PC-3 (cell line): Measurements from ENCODE around the gene ADGRG3.

Experiments
- EZH2 ChIP-seq: fragments of 300-600 bp; sonication (generic); IDR thresholded peaks from one replicate; pipeline ENCODE4 v1.6.1; 2017; ENCODE audit warnings: antibody characterized with exemption, mild to moderate bottlenecking, low read length; ENCODE audit not compliant: unreplicated experiment
- EZH2phosphoT487 ChIP-seq: fragments of 300-600 bp; sonication (generic); IDR thresholded peaks from 2 replicates; pipeline ENCODE4 v1.6.1; 2018; ENCODE audit warnings: mild to moderate bottlenecking, antibody characterized with exemption, low read length, borderline replicate concordance
- TF ChIP-seq, protein P1 (sequence below): fragments of 300-600 bp; sonication (generic); conservative IDR thresholded peaks from 2 replicates; pipeline ENCODE4 v1.5.1; 2017; ENCODE audit warnings: antibody characterized with exemption, low read depth, mild to moderate bottlenecking, low read length

DNA sequence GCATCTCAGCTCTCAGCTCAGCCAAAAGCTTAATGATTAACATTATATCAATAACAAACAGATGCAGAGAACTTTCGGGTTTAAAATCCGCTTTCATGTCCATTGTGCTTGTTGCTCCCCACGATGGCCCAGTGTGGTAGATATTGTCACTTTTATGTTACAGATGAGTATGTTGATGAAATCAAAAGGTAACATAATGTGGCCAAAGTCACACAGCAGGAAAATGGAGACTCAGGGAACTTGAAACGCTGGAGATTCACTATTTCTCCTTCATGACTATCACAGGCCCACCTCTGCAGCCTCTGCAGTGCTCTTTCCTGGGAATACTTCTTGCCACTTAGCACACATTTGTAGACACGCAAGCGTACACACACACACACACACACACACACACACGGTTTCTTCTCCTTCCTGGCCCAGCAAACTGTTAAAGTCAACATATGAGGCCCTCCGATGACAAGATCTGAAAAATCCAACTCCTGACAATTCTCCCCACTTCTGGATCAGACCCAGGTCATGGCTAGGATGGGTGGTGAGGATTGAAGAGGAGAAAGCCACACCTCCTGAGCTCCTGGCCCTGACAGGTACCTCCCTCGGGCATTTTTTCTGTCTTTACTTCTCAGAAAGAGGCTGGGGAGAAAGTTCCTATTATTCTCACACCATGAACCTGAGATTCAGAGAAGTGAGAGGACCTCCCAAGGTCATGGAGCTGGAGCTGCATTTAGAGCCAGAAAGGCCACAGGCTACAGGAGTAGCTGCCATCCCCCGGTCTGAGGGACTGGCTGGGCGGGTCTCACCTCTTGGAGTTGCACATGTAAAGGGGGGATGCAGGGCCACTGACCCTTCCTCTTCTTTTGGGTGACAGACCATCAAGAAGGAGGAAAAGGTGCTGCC lies 36.2 kb downstream of the ADGRG3 start:
- TF ChIP-seq, protein P1, sequence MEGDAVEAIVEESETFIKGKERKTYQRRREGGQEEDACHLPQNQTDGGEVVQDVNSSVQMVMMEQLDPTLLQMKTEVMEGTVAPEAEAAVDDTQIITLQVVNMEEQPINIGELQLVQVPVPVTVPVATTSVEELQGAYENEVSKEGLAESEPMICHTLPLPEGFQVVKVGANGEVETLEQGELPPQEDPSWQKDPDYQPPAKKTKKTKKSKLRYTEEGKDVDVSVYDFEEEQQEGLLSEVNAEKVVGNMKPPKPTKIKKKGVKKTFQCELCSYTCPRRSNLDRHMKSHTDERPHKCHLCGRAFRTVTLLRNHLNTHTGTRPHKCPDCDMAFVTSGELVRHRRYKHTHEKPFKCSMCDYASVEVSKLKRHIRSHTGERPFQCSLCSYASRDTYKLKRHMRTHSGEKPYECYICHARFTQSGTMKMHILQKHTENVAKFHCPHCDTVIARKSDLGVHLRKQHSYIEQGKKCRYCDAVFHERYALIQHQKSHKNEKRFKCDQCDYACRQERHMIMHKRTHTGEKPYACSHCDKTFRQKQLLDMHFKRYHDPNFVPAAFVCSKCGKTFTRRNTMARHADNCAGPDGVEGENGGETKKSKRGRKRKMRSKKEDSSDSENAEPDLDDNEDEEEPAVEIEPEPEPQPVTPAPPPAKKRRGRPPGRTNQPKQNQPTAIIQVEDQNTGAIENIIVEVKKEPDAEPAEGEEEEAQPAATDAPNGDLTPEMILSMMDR = no peak
- TF ChIP-seq EZH2 = no peak
- no peak for TF ChIP-seq EZH2phosphoT487
